ENCODE results near the gene TSPAN16. TPM values are rescaled to one million over a fixed set of nuclear protein-coding genes. Genes with fewer than 3 reads are reported as not detected.
A peak's percentile ranks its signal among the peaks of the same experiment; 100 is the strongest.
"Not testable (repeated sequence)": the region's sequence is repeated elsewhere in the genome, so short reads cannot be mapped to it uniquely, and the experiment has no call there.

The TSPAN16 gene
- total RNA-seq, 1 donor from 2014 or later = not detected

DNA sequence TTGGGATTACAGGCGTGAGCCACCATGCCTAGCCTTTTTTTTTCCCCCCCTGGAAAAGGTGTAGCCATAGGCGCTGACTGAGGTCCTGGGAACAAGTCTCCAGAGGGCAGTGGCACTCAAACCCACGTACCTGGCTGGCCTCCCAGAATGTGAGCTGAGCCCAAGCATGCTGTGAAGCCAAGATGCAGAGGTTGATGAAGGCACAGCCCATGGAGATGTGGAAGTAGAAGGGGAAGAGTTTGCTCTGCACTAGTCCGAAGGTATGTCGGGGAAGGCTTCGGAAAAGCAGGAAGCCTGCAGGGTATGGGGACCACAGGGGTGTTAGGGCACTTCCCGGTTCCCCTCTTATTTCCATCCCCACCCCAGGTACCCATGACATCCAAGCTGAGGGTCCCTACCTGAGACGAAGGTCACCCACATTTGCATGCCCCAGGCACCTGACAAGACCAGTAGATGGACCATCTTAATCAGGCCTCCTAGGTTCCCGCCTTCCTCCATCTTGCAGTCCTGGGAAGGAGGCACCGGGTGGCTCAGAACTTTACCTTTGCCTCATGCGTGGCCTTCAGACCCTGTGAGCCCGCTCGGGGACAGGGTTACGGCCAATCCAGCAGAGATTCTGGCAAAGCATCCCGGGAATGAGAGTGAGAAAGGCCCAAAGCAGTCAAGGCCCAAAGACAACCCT lies 49.3 kb downstream of the TSPAN16 start:
- DNase-seq (ENCODE audit: low read depth, low spot score) = no peak

DNA sequence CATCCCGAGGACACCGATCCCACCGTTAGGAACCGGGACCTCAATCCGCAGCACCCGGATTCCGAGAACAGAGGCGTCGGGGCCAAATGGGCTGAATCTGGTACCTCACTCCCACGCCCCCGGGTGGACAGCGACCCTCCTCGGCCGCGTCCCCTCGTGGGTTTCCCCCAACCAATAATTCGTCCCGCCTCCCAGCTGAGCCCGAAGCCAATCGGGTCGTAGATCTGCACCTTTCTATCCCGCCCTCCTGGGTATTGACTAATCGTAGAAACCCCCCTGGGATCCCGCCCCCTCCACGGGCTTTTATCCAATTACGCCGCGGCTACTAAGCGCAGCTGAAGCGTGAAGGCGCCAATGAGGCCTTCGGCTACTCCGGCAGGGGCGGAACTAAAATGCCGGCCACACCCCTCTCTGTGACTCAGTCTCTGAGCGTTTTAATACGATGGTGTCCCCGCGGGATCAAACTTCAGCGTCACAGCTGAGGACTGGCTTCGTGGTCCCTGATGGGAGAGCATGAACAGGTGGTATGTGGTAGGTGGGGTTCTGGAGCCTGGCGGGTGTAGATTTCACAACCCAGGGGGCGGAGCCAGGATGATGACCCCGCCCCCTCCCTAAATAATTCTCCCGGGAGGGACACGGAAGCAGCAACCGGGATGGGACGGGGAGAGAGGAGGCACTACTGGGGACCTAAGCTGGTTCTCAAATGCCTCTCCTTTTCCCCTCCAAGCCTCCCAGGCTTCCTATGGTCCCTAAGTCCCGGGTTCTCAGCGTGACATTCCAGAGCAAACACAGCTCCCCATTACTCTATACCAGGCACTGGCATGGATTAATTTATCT lies 50.4 kb downstream of the TSPAN16 start, which contains the start of the genes CCDC159 and TMEM205:
Gene CCDC159, plus strand, starts transcription at position 416 of the 837 bp plus-strand sequence. Its CDS starts 88 bp downstream, at position 504.
Gene TMEM205, minus strand, starts transcription at position 165 of the 837 bp plus-strand sequence. CDS start 649 bp downstream, outside the sequence.
- Mint-ChIP-seq H3K27me3 (ENCODE audit: low read depth) (no peaks in the 10 kb centered on the region), H3K4me3 (peak within 1 kb of the TSS; percentile 96), H3K9me3 (peaks cover 3% of the 10 kb centered on the region), H3K36me3 (ENCODE audit: low read depth) (no peaks in the 10 kb centered on the region), H3K27ac (ENCODE audit: unreplicated experiment) (peak within 1 kb of the TSS; percentile 95), H3K4me1 (peaks cover 24% of the 10 kb centered on the region)
- TF ChIP-seq, protein P1, sequence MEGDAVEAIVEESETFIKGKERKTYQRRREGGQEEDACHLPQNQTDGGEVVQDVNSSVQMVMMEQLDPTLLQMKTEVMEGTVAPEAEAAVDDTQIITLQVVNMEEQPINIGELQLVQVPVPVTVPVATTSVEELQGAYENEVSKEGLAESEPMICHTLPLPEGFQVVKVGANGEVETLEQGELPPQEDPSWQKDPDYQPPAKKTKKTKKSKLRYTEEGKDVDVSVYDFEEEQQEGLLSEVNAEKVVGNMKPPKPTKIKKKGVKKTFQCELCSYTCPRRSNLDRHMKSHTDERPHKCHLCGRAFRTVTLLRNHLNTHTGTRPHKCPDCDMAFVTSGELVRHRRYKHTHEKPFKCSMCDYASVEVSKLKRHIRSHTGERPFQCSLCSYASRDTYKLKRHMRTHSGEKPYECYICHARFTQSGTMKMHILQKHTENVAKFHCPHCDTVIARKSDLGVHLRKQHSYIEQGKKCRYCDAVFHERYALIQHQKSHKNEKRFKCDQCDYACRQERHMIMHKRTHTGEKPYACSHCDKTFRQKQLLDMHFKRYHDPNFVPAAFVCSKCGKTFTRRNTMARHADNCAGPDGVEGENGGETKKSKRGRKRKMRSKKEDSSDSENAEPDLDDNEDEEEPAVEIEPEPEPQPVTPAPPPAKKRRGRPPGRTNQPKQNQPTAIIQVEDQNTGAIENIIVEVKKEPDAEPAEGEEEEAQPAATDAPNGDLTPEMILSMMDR (conservative IDR thresholded peaks at IDR 0.05) = no peak
- DNase-seq (ENCODE audit: low read depth, low spot score) = peak; percentile 94

More for the DNA sequence above, 49.3 kb downstream of the TSPAN16 start:
- Mint-ChIP-seq H3K27me3 (ENCODE audit: low read depth) (no peaks in the 10 kb centered on the region), H3K27ac (ENCODE audit: unreplicated experiment) (peak overlapping the region; percentile 95), H3K4me3 (peak overlapping the region; percentile 96), H3K4me1 (peaks cover 24% of the 10 kb centered on the region), H3K36me3 (ENCODE audit: low read depth) (no peaks in the 10 kb centered on the region), H3K9me3 (peaks cover 3% of the 10 kb centered on the region)
- TF ChIP-seq, protein P1 (conservative IDR thresholded peaks at IDR 0.05) = no peak

DNA sequence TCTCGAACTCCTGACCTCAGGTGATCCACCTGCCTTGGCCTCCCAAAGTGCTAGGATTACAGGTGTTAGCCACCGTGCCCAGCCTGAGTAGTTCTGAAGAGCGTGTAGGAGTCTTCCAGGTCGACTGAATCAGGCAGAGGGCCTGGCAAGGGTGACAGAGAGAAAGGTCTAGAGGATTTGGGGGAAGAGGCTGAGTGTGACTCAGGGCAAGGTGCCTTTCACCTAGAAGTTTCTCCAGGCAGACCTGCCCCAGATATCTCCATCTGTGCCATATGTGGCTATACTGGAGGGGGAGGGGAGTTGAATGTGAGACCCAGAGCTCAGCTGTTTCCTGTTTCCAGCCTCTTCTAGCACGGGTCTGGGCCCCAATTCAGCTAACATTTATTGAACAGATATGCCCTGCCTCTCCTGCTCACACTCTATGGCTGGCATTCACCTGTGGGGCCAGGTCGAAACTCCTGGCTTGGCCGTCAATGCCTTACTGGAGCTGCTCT lies 51.6 kb downstream of the TSPAN16 start:
- Mint-ChIP-seq H3K36me3 (ENCODE audit: low read depth) (no peaks in the 10 kb centered on the region), H3K27ac (ENCODE audit: unreplicated experiment) (no peak overlapping the region), H3K9me3 (peaks cover 3% of the 10 kb centered on the region), H3K4me1 (peaks cover 24% of the 10 kb centered on the region), H3K4me3 (peak overlapping the region; percentile 96), H3K27me3 (ENCODE audit: low read depth) (no peaks in the 10 kb centered on the region)
- no peak for DNase-seq (ENCODE audit: low read depth, low spot score)
- TF ChIP-seq, protein P1 (conservative IDR thresholded peaks at IDR 0.05) = no peak

DNA sequence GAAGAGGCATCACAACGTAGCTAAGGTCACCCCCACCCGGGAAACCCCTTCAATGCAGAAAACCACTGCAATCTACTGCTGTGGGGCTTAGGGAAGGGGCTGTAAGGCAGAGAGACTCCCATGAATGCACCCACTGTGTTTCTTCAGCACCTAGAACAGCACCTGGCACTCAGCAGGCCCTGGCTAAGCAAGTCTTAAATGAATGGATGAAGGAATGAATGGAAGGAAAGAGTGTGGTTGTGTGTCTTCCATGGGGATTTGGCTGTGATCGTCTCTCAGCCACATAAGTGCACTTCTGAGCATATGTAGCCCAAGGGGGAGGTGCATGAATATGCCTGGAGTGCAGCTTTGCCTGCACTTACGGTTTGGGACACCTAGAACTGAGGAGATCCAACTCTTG lies 53.2 kb downstream of the TSPAN16 start:
- H3K27ac Mint-ChIP-seq (ENCODE audit: unreplicated experiment) = no peak overlapping the region
- H3K4me1 Mint-ChIP-seq = peaks cover 24% of the 10 kb centered on the region
- peaks cover 3% of the 10 kb centered on the region for H3K9me3 Mint-ChIP-seq
- H3K36me3 Mint-ChIP-seq (ENCODE audit: low read depth) = no peaks in the 10 kb centered on the region
- no peak overlapping the region for H3K4me3 Mint-ChIP-seq
- TF ChIP-seq, protein P1 (conservative IDR thresholded peaks at IDR 0.05) = no peak
- no peaks in the 10 kb centered on the region for H3K27me3 Mint-ChIP-seq (ENCODE audit: low read depth)
- no peak for DNase-seq (ENCODE audit: low read depth, low spot score)

DNA sequence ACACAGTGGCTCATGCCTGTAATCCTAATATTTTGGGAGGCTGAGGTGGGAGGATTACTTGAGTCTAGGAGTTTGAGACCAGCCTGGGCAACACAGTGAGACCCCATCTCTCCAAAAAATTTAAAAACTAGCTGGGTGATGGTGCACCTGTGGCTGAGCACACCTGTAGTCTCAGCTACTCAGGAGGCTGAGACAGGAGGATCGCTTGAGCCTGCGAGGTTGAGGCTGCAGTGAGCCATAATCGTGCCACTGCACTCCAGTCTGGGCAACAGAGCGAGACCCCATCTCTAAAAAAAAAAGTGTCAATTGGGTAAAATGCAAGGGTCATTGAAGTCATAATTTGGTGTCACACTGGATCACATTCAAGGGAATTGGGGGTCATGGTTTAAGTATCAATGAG lies 58.1 kb downstream of the TSPAN16 start:
- not testable (repeated sequence) for H3K36me3 Mint-ChIP-seq (ENCODE audit: low read depth); H3K27ac Mint-ChIP-seq (ENCODE audit: unreplicated experiment); H3K9me3 Mint-ChIP-seq; DNase-seq (ENCODE audit: low read depth, low spot score)
- Mint-ChIP-seq H3K27me3 (ENCODE audit: low read depth) (peaks cover 18% of the 10 kb centered on the region), H3K4me3 (peak overlapping the region; percentile 9), H3K4me1 (peaks cover 13% of the 10 kb centered on the region)
